KG1 (cell line): Measurements from ENCODE around the gene SNX20.
A peak's percentile ranks its signal among the peaks of the same experiment; 100 is the strongest.

Source experiments
- DNase-seq: peaks from one replicate; lab custom pipeline; 2025; lab: John Stamatoyannopoulos, UW

Gene SNX20

DNA sequence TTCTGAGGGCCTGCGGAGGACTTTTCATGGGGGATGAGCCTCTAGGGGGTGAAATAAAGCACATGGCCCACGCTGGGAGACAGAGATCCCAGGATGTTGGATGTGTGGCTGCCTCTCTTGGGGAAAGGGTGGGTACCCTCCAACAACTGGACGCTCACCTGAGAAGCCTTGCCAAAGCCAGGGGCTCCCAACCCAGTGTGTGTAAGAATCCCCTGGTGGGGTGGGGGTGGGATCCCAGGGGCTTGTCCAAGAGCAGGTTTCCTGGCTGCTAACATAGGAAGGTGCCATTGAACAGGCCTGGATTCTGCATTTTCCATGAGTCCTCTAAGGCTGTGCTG lies 587 bp downstream of the SNX20 start:
- no peak for DNase-seq

DNA sequence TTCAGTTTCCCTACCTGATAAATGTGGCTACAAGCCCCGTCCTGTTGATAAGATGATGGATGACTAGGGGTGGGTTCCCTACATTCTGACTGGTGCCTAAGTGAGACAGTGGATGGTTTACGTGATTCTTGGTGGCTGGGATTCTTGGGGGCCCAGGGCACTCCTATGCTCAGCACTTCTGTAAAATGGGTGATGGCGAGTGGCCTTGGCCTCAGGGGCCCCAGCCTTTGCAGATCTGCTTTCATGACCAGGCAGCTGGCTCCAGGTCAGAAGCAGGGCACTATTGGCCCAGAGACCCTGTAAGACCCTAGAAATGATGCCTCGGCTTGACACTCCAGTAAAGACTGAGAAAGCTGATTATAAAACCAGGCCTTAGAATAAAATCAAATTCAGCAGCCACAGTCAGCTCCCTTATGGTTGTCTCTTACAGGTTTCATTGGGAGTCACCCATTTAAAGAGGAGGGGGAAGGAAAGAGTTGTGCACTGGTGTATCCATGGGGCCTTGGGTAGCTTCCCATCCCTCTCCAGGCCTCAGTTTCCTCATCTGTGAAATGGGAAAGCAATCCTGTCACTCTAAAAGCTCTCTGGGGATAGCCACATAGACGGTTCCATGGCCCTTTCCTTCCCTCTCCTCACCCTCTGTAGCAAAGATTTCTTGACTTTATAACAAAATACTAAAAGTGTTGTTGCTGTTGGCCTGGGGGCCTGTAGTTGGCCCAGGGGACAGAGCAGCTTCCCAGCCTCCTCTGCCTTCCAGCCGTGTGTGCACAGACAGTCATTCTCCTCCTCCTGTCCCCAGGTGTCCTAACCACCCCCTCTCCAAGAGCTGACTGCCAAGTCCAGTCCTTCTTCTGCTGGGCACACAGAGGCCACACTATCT lies 1.2 kb downstream of the SNX20 start:
- no peak for DNase-seq

DNA sequence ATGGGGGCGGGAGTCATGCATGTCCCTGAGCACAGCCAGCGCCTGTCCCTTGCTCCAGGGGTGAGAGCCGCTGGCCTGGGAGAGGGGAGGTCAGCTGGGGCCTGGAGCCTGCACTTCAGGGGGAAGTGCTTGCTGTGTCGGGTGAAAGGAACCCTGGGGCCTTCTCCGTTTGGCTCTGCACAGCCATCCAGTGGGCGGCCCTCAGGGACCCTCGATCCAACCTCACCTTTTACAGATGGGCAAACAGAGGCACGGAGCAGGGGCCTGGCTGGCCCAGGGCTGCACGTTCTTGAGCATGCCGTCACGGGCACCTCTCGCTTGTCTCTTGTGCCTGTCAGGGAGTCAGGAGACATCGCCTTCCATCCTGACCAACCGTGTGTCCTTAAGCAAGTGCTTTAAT lies 1.8 kb downstream of the SNX20 start:
- DNase-seq, result no peak

DNA sequence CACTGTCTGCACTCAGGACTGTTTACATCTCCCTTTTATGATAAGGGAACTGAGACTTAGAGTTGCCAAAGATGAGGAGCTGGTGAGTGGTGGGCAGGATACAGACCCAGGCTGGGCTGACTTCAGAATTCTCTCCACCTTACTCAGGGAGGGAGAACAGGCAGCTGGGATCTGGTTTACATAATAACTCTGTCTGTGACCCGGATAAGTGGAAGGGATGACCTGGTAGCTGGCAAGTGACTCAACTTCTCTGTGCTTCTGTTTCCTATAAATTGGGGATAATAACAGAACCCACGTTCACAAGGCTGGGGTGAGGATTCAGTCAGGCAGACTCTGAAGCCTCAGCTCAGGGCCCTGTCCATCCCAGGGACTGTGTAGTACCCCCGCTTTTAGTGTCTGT lies 2.6 kb downstream of the SNX20 start:
- DNase-seq, result no peak

DNA sequence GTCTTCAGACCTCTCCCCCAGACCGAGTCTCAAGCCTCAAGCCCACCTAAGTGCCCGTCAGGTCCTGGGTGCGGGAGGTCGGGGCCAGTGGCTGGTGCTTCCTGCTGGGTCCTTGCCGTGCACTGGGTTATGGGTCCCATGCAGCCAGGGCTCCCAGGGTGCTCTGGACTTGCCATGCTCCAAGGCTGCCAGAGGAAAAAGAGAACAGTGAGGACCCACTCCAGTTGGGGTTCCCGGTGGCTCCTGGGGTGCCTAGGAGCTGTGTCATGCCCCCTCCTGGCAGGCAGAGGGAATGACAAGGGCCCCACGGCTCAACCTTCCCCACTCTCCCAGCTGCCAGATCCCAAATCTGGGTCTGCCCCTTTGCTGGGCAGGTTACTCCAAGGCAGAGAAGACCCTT lies 3.8 kb downstream of the SNX20 start:
- DNase-seq, result no peak

DNA sequence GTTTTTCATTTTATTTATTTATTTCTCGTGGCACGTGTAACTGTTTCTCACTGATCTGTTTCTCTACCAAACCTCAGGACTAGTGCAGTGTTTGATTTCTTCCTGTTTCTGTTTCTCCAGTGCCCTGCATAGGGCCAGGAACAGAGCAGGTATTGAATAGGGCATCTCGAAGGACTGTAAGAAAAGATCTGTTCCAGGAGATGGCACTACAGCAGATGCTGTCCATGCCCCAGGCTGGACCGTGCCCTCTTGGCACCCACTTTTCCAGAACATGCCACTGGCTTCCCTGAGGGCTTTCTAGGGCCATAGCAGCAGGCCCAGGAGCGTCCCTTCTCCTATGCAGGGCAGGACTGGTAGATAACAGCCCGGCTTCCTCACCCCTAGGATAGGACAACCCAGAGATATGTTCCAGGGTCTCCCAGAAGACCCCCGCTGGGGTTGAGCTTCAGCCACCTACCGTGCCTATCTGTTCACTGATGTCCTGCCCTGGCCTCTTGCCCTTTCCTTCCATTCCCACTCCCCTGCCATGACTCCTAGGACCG lies 4.4 kb downstream of the SNX20 start:
- no peak for DNase-seq

DNA sequence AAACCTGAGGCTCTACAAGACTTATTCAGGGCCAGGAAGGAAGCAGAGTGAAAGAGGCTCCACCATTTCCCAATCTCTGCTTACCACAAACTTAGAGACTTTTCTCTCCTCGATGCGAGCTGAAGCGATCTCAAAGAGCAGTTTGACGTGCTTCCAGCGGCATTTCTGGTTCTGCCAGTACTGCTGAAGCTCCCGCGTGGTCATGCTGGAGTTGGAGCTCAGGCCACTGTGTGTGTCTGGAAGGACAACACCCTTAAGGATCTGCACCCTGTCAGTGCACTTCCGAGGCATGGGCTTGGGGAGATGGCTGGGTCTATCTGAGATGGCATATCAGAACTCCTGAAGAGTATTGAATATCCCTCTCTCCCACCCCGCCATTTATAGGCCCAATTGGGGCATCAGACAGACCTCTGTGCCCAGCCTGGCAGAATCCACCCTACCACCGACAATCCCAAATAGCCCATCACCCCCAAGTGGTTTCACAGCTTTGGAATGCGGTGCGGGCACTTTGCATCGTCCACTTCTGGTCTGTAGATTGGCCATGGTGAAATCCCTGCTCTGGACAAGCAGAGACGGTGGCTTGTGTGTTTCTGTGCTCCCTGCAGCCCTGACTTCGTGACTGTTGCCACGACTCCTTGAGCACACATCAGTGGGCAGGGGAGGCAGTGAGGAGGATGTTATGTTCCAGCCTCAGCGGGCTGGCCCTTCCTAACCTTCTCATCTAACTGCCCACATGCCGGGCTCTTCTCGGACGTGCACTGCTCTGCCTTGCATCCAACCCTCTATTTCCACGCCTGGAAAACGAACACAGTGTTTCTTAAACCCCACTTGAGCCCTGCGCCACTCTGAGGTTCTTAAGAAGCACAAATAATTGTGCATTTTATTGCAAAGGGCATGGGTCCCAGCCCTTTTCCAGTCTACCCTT lies 5.2 kb downstream of the SNX20 start:
- DNase-seq, result no peak

DNA sequence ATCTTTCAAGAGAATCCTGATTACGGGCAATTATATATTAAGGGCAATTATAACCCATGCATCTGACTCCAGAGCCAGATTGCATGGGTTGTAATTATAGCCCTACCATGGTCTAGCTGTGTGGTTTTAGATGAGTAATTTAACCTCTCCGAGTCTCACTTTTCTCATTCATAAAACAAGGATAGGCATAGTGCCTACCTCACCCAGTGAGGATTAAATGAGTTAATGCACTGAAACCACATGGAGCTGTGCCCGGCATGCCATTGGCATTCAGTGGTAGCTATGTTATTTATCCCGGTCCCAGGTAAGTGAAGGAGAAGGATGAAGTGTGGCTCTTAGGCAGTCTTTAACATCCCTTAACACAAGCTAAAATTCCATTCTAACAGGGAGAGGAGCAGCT lies 6.3 kb downstream of the SNX20 start:
- DNase-seq, result no peak

DNA sequence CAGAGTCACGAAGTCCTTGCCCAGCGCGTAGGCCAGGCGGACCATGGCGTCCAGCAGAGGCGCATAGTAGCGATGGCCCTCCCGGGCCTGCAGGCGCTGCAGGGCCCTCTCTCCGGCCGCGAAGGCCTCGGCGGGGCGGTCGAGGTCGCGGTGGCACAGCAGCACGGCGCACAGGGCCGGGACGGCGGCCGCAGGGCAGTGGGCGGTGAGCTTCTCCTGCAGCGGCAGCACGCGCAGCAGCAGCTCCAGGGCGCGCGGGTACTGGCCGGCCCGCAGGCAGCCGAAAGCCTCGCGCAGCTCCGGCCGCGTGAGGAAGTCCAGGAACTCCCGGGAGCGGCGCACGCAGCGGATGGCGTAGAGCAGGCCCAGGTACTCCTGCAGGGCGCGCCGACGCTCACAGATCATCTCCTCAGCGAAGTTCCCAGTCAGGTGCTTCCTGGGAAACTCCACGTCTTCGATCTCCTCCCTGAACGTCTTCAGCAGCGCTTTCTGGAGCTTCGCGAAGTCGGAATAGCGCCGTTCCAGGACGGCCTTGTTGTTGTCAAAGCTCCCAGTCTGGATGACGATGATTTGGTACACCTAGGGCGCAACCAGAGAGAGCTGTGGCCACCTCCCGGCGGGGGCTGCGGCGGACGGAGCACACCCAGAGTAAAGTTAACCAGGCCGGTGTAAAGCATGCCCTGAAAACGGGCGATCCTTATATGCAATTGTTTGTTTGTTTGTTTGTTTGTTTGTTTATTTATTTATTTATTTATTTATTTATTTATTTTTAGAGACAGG lies 7.4 kb downstream of the SNX20 start:
- no peak for DNase-seq

DNA sequence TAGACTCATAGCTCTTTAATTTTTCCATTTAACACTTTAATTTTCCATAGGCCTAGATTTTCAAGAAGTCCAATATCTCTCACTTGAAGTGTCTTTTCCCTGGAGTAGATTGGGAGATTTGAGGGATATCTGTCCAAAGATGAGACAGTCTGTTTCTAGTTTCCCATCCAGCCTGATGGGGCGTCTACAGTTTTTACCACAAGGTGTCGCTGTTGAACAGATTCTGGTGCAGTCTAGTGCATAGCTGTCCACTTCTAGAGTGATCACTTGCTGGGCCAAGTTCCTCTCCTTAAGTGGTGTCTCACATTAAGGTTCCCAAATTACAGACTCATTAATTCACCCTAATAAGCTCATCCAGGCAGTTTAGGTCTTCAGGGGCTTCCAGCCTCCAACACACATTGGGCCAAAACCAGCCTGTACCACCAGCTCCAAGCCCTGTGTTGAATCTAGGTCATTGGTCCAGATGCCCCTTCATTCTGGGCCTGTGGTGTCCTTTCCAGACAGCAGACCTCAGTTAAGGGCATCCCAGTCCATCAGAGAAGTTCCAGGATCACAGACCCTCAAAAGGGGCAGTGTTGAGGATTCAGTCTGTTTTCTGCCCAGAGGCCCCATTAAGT lies 9.4 kb downstream of the SNX20 start:
- DNase-seq, result no peak

DNA sequence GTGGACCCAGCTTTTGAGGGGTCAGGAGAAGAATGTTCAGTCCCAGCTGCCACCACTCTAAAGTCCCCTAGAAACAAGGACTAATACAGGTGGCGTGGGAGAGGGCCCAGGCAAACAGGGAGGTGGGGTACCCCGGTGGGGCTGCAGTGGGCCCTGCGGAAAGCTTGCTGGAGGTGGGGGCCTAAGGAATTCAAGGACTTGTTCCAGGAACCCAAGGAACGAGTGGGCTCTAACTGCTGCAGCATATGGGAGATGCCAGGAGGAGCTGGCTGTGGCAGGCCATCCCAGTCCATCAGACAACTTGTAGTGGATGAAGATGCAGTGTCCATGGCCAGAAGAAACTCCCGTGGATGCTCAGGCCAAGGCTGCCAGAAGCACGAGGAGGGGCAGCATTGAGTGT lies 10.6 kb downstream of the SNX20 start:
- no peak for DNase-seq

DNA sequence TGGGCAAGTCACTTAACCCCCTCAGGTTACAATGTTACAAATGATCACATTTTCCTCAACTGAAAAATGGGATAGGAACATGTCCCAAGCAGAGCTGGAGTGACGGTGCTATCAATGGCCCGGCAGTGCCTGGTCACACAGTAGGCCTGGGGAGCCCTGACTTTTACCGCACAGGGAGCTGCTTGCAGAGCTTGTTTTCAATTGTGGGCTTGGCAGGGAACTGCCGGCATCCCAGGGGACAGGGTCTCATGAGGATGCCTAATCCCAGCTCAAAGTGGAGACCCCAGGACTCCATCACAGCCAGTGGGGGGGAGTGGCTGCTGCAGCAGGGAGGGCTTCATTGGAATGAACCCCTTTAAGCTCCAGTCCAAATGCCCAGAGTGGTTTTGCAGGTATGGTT lies 11.4 kb downstream of the SNX20 start:
- no peak for DNase-seq

DNA sequence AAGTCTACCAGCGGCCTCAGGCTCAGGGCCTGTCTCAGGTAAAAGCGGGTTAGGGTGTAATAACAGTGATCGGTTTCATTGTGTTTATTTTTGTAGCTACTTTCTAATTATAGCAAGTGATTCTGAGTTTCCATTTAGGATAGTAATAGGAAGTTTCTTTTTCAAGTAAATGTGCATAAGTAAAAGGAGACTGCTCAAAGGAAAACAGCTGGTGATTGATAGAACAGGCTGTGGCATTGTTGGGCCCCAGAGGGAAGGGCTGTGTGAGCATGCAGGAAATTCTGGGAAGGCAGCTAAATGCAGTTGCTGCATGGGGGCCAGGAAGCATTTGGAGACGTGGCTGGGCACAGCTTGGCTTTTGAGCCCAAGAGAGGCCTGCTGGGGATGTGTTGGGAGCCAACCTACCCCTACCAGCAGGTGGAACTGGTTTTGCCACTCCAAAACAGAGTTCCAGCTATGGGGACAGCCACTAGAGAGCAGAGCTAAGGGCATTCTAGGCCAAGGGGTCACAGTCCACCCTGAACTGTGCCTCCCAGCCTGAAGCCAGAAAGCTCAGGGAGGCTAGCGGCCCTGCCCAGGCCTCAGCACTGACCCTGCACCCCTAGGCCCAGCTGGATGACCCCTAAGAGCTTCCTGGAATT lies 12.6 kb downstream of the SNX20 start:
- no peak for DNase-seq

DNA sequence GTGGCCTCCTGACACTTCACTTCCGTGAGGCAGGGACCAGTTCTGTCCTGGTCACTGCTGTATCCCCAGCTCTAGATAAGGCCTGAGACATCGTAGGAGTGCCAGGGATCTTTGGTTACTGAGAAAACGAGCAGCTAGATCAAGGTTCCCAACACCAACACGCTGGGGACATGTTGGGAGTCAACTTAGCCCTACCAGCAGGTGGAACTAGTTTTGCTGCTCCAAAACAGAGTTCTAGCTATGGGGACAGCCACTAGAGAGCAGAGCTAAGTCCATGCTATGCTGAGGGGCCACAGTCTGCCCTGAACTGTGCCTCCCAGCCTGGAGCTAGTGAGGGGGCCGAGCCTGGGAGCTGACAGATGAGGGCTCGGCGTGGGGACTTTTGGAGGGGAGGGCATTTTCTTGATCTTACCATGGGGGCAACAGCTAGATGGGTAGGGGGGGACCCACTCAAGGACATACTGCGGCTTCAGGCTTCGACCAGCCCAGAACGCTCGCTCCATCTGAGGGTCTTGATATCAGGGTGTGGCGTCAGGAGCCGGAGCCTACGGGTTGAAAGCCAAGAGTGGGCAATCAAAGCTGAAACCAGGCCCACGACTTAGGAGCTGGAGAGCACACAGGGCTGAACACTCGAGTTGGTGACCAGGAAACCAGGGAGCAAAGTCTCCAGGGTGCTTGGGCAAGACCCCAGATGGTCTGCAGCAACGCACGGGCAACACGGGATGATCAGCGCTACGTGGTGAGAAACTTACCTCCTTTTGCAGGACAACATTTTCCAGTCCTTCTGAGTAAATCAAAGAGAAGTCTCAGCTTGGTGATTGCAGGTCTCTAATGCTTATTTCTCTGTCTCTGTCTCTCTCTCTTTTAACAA lies 13.4 kb downstream of the SNX20 start:
- no peak for DNase-seq

DNA sequence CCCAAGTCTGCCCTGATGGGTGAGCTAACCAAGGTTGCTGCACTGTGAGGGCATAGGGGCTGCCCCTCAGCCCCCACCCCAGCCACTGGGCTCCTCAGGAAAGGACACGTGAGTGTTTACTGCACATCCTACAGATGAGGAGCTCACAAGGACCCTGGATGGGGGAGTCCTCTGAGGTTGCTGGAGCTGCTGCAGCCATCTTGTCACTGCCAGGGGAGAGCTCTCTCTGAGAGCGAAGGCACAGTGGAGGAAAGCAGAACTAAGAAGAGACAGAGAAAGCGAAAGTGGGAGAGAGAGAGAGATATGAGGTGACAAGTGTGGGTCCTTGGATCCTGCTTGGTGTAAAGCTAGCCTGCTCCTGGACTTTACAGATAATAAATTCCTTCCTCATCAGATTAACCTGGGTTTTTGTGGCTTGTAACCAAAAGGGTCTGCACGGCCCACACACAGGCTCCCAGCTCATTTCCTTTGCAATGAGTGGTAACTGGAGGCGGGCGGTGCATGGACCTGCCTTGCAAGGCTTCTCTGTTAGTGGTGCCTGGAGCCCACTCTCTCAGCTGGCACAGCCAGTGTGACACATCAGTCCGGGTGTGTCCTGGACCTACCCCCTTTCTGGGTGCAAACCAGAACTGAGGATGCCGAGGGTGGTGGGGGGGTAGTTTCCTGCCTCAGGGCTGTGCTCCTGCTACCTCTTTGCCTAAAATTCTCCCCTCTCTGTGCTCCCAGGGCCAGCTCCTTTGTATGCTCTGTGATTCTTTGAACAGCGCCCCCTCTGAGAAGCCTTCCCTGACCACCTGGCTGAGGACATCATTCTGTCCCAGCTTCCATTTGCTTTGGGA lies 14.2 kb downstream of the SNX20 start:
- peak; percentile 51 for DNase-seq

DNA sequence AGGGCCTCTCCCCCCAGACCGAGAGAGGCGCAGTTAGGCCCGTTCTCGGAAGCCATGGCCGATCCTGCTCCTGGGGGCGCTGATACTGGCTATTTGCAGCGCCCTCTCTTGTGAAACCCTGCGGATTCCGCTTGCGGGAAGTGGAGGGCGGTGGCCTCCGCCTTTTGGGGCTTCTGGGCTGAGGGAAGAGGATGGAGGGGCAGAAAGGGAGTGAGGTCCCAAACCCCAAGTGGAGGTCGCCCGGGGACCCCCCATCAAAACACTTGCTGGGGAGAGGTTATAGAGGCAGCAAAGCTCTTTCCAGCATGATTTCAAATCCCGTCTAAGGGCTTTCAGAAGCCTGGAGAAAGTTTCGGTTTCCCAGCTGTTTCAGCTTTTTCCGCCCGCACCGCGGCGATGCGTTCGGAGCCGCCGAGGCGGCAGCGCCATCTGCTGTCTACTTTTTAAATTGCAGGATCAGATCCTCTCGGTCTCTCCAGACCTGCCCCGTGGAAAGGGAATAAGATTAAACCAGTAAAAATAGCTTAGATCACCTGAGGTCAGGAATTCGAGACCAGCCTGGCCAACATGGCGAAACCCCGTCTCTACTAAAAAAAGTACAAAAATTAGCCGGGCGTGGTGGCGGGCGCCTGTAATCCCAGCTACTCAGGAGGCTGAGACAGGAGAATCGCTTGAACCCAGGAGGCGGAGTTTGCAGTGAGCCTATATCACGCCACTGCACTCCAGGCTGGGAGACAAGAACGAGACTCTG lies 15.8 kb downstream of the SNX20 start:
- peak; percentile 70 for DNase-seq

DNA sequence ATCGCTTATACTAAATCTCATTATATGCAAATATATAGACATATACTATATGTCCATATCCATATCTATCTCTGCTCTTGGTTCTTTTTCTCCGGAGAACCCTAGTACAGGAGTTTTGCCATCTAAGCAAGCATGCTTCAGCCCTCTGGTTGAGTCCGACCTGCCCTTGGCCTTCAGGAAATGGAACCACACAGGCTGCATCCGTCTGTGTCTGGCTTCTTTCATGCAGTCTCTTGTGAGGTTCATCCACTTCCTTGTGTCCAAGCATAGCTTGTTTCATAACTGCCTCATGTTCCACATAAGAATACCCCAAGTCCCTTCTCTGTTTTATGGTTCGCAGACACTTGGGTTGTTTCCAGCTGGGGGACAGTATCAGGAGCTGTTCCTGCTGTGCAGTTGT lies 16.8 kb downstream of the SNX20 start:
- no peak for DNase-seq

DNA sequence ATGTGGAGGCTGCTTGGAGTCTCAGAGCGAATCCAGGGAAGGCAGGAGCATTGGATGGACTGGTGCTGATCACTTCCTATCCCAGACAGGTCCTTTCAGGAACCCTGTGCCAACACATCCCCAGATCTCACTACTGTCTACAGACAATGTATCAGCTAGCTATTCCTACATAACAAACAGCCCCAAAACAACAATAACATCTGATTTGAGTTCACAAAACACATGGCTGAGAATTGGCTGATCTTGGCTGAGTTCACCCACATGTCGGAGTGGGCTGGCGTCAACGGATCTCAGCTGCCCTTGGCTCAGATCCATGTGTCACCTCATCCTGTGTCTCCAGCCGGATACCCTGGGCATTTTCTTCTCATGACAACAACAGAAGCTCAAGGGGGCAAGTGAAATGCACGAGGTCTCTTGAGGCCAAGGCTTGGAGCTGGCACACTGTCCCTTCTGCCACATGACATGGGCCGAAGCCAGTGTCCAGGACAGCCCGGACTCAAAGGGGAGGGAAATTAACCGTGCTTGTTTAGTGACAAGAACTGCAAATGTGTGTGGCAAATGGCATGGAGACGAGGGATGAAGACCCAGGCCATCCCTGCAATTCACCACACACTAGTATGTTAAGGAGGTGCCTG lies 18.7 kb downstream of the SNX20 start:
- no peak for DNase-seq
